Activated naive CD4-positive, alpha-beta T cell treated with anti-CD3 and anti-CD28 coated beads, Interleukin-2, amount 10 ng/mL, durations not matched to agents 5 hours and 36 hours (primary cell): ENCODE data around the gene KCNMB2. TPM values are rescaled to one million over a fixed set of nuclear protein-coding genes. Genes with fewer than 3 reads are reported as not detected.

Experiments used
- total RNA-seq, 2 experiments: library from RNA; stranded (reverse); gene quantifications; one replicate each; pipeline ENCODE4 v1.2.3, GENCODE V29; 2021

The KCNMB2 gene
- total RNA-seq = not detected

DNA sequence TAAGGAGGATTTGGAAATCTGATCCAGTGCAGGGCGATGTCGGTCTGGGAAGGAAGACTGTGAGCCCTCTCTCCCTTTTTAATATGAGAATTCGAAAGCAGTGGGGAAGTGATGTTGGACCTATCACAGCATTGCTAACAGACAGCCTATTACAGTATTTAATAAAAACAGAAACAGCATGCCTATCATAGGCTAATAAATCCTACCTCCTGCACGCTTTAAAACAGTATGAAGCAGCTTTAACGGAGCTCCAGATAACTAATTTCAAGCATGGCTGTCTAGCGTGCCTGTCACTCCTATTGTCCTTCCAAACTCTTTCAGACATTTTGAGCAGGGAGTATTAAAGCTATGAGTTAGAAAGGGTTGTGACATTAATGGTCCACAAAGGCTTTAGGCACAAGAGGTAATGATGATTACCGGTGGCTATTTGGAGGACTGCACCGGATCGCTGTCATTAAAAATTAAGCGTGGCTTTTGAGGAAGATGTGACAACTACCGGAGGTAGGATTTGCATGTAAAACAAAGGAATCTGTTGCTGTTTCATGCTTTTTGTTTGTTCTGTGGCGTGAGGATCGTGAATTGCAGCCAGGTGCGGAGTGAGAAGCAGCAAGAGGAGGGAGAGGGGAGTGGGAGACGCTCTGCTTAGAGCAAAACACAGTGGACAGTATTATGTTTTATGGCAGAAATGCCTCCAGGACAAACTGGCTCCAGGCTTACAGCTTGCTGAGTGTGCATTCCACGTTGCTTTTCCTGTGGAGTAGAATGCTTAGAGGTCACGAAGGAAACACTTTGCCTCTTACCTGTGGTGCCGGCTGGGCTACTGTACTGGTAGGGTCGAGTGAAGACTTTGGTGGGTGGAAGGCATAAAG, at the start of gene KCNMB2:
Gene KCNMB2, plus strand, starts transcription at position 226 of the 869 bp plus-strand sequence.

